Gastrocnemius medialis (tissue), 4 donors: ENCODE results near the gene IL13. TPM values are rescaled to one million over a fixed set of nuclear protein-coding genes. Genes with fewer than 3 reads are reported as not detected.

ENCODE experiments used
- ATAC-seq, 2 donors: fragments of 150-250 bp; one replicate each; pipeline ENCODE4 v1.9.1; 2016
- DNase-seq, 2 donors: peaks; one replicate each; pipeline ENCODE4 v3.0.0-alpha.2; 2019
- H3K27ac ChIP-seq, 4 donors: fragments of 200-600 bp; sonication (generic); 1 replicate in 1 of 4; 2 replicates in 3 of 4; pipeline ENCODE4 v1.5.1; 2016 to 2018; ENCODE audit warnings: mild to moderate bottlenecking in 2 of 4, moderate library complexity in 1 of 4
- H3K27me3 ChIP-seq, 3 donors: fragments of 200-600 bp; sonication (generic) in 2 of 3; 1 replicate in 1 of 3; 2 replicates in 2 of 3; pipeline versions ENCODE4 v1.5.1 to v1.6.0; 2016 to 2019; ENCODE audit warnings: mild to moderate bottlenecking in 1 of 3, moderate library complexity in 1 of 3
- H3K36me3 ChIP-seq, 2 donors: fragments of 200-600 bp; sonication (generic) in 1 of 2; one replicate each; pipeline ENCODE4 v1.5.1; 2017 to 2018
- H3K4me1 ChIP-seq, 2 donors: fragments of 200-600 bp; sonication (generic) in 1 of 2; one replicate each; pipeline ENCODE4 v1.5.1; 2016 to 2017; ENCODE audit warnings: mild to moderate bottlenecking in 2 of 2
- H3K4me3 ChIP-seq, 4 donors: fragments of 200-600 bp; sonication (generic) in 3 of 4; 1 replicate in 1 of 4; 2 replicates in 3 of 4; pipeline ENCODE4 v1.5.1; 2016 to 2019; ENCODE audit warnings: mild to moderate bottlenecking in 2 of 4
- H3K9me3 ChIP-seq, 3 donors: fragments of 200-600 bp; sonication (generic) in 2 of 3; 1 replicate in 1 of 3; 2 replicates in 2 of 3; pipeline ENCODE4 v1.5.1; 2016 to 2019
- CTCF ChIP-seq, 5 experiments: fragments of 450-650 bp in 3 of 5; fragments of 200-600 bp in 2 of 5; sonication (generic) in 2 of 5; IDR thresholded peaks in 4 of 5; conservative IDR thresholded peaks in 1 of 5; 1 replicate in 4 of 5; 2 replicates in 1 of 5; pipeline ENCODE4 v1.5.1; 2016 to 2019; ENCODE audit warnings: antibody characterized with exemption in 5 of 5, mild to moderate bottlenecking in 3 of 5, moderate library complexity in 3 of 5
- POLR2A ChIP-seq, 2 donors: fragments of 450-650 bp; IDR thresholded peaks; one replicate each; pipeline ENCODE4 v1.6.1; 2017; ENCODE audit warnings: antibody characterized with exemption in 2 of 2, mild to moderate bottlenecking in 2 of 2, moderate library complexity in 2 of 2
- in situ Hi-C, 4 donors: fragments of 200-750 bp; cut with MboI; loops; one replicate each; pipeline versions ENCODE4 v1.15.0 to v1.8.0; 2017; ENCODE audit warnings: low sequenced_read_pairs in 4 of 4
- intact Hi-C: fragments of 100-400 bp; cut with DNase I; formaldehyde crosslinking; loops from one replicate; pipeline ENCODE4 v1.15.1; 2023; ENCODE audit warnings: low total_unique reads
- total RNA-seq, 4 donors: library from RNA; depleted of rRNA; stranded (reverse); fragments of >200 nt; gene quantifications; one replicate each; pipeline versions ENCODE4 v1.1.0 to v1.2.3, GENCODE V29; 2016

The IL13 gene
- total RNA-seq, 4 donors from 2014 or later = not detected

GRCh38 chr5:132666310-132667123 is 8.5 kb downstream of the IL13 start:
- TF ChIP-seq CTCF (IDR thresholded peaks at IDR 0.05 in 4 of 5, conservative IDR thresholded peaks at IDR 0.05 in 1 of 5) (no peak), POLR2A (IDR thresholded peaks at IDR 0.05) (no peak)
- Histone ChIP-seq H3K27ac (no peak overlapping the region), H3K4me1 (no peaks in the 10 kb centered on the region), H3K36me3 (no peaks in the 10 kb centered on the region), H3K9me3 (no peaks in the 10 kb centered on the region), H3K27me3 (no peaks in the 10 kb centered on the region), H3K4me3 (no peak overlapping the region)
- intact Hi-C loops = no loop called here
- no peak for ATAC-seq
- no peak for DNase-seq
- in situ Hi-C loops = no loop called here

GRCh38 chr5:132667309-132667708 is 9.3 kb downstream of the IL13 start:
- no peak overlapping the region for H3K27ac ChIP-seq
- no peaks in the 10 kb centered on the region for H3K36me3 ChIP-seq
- in situ Hi-C loops (no loop called here), intact Hi-C loops (no loop called here)
- no peak overlapping the region for H3K4me3 ChIP-seq
- TF ChIP-seq POLR2A (IDR thresholded peaks at IDR 0.05) (no peak), CTCF (IDR thresholded peaks at IDR 0.05 in 4 of 5, conservative IDR thresholded peaks at IDR 0.05 in 1 of 5) (no peak)
- ATAC-seq (no peak), DNase-seq (no peak)
- H3K27me3 ChIP-seq = no peaks in the 10 kb centered on the region
- no peaks in the 10 kb centered on the region for H3K4me1 ChIP-seq
- no peaks in the 10 kb centered on the region for H3K9me3 ChIP-seq

- ATAC-seq = no peak
- no peak for TF ChIP-seq POLR2A (IDR thresholded peaks at IDR 0.05)
- no peak for TF ChIP-seq CTCF (IDR thresholded peaks at IDR 0.05 in 4 of 5, conservative IDR thresholded peaks at IDR 0.05 in 1 of 5)
- Histone ChIP-seq H3K4me3 (no peak overlapping the region), H3K27me3 (no peaks in the 10 kb centered on the region), H3K36me3 (no peaks in the 10 kb centered on the region), H3K27ac (no peak overlapping the region), H3K9me3 (no peaks in the 10 kb centered on the region), H3K4me1 (no peaks in the 10 kb centered on the region)
- intact Hi-C loops = no loop called here
- in situ Hi-C loops = no loop called here
- no peak for DNase-seq
Observed at GRCh38 chr5:132667761-132668705, 10.1 kb downstream of the IL13 start.

GRCh38 chr5:132668706-132669454 is 10.9 kb downstream of the IL13 start:
- Histone ChIP-seq H3K9me3 (no peaks in the 10 kb centered on the region), H3K36me3 (no peaks in the 10 kb centered on the region), H3K27me3 (no peaks in the 10 kb centered on the region), H3K4me3 (no peak overlapping the region), H3K4me1 (no peaks in the 10 kb centered on the region), H3K27ac (no peak overlapping the region)
- TF ChIP-seq CTCF (IDR thresholded peaks at IDR 0.05 in 4 of 5, conservative IDR thresholded peaks at IDR 0.05 in 1 of 5) (no peak), POLR2A (IDR thresholded peaks at IDR 0.05) (no peak)
- DNase-seq (no peak), ATAC-seq (no peak)
- in situ Hi-C loops (no loop called here), intact Hi-C loops (no loop called here)
